OCI-LY1 (cell line): Measurements from ENCODE around the gene KIAA1328.

Experiments
- H2AFZ ChIP-seq: fragments of 200-600 bp; sonication (generic), shearing (Covaris generic); 2 replicates; pipeline ENCODE4 v1.6.0; 2014; ENCODE audit warnings: antibody characterized with exemption, mild to moderate bottlenecking, low read length
- H3F3A ChIP-seq: fragments of 200-600 bp; sonication (generic), shearing (Covaris generic); 2 replicates; pipeline ENCODE4 v1.6.0; 2014; ENCODE audit warnings: mild to moderate bottlenecking, antibody characterized with exemption, low read length, moderate library complexity; ENCODE audit not compliant: insufficient read depth
- H3K27ac ChIP-seq: fragments of 200-600 bp; sonication (generic); 2 replicates; pipeline ENCODE4 v1.5.1; 2014; ENCODE audit warnings: low read length, mixed run types, mild to moderate bottlenecking, low read depth; ENCODE audit not compliant: poor library complexity, severe bottlenecking
- H3K27me3 ChIP-seq: fragments of 200-600 bp; sonication (generic); 2 replicates; pipeline ENCODE4 v1.6.0; 2014; ENCODE audit warnings: antibody characterized with exemption, mild to moderate bottlenecking, low read length, moderate library complexity; ENCODE audit not compliant: insufficient read depth
- H3K36me3 ChIP-seq: fragments of 200-600 bp; sonication (generic); 2 replicates; pipeline ENCODE4 v1.6.1; 2014; ENCODE audit warnings: mild to moderate bottlenecking, antibody characterized with exemption, low read length, moderate library complexity, mixed read lengths; ENCODE audit not compliant: insufficient read depth
- H3K4me1 ChIP-seq: fragments of 200-600 bp; sonication (generic); 2 replicates; pipeline ENCODE4 v1.5.1; 2014; ENCODE audit warnings: mild to moderate bottlenecking, low read length, moderate library complexity; ENCODE audit not compliant: insufficient read depth, severe bottlenecking
- H3K4me2 ChIP-seq: fragments of 200-600 bp; sonication (generic), shearing (Covaris generic); 2 replicates; pipeline ENCODE4 v1.6.1; 2014; ENCODE audit warnings: low read length
- H3K4me3 ChIP-seq: fragments of 200-600 bp; sonication (generic); 2 replicates; pipeline ENCODE4 v1.5.1; 2014; ENCODE audit warnings: low read length, low read depth, mild to moderate bottlenecking, mixed read lengths; ENCODE audit not compliant: poor library complexity, severe bottlenecking
- H3K79me2 ChIP-seq: fragments of 200-600 bp; shearing (Covaris generic); 2 replicates; pipeline ENCODE4 v1.6.1; 2016; ENCODE audit warnings: mixed run types, low read length, mixed read lengths; ENCODE audit not compliant: insufficient read depth
- H3K9ac ChIP-seq: fragments of 200-600 bp; sonication (generic), shearing (Covaris generic); 2 replicates; pipeline ENCODE4 v1.6.1; 2014; ENCODE audit warnings: mild to moderate bottlenecking, low read length, mixed read lengths
- H3K9me2 ChIP-seq: fragments of 200-600 bp; sonication (generic), shearing (Covaris generic); 2 replicates; pipeline ENCODE4 v1.6.1; 2014; ENCODE audit warnings: low read depth, mild to moderate bottlenecking, low read length, mixed read lengths
- H3K9me3 ChIP-seq: fragments of 200-600 bp; shearing (Covaris generic); 2 replicates; pipeline ENCODE4 v1.6.1; 2014; ENCODE audit warnings: low read length, mixed read lengths
- H4K20me1 ChIP-seq: fragments of 200-600 bp; sonication (generic), shearing (Covaris generic); 2 replicates; pipeline ENCODE4 v1.6.0; 2016; ENCODE audit warnings: mild to moderate bottlenecking, low read length; ENCODE audit not compliant: insufficient read depth
- CTCF ChIP-seq: fragments of 200-600 bp; sonication (generic), shearing (Covaris generic); IDR thresholded peaks from 2 replicates; pipeline ENCODE4 v1.5.1; 2017; ENCODE audit warnings: mild to moderate bottlenecking, antibody characterized with exemption, low read length, moderate library complexity, mixed read lengths
- EZH2 ChIP-seq: fragments of 200-600 bp; sonication (generic), shearing (Covaris generic); IDR thresholded peaks from 2 replicates; pipeline ENCODE4 v1.8.0; 2017; ENCODE audit warnings: borderline replicate concordance, mixed run types, mild to moderate bottlenecking, antibody characterized with exemption, low read length, moderate library complexity, mixed read lengths

KIAA1328 gene

DNA sequence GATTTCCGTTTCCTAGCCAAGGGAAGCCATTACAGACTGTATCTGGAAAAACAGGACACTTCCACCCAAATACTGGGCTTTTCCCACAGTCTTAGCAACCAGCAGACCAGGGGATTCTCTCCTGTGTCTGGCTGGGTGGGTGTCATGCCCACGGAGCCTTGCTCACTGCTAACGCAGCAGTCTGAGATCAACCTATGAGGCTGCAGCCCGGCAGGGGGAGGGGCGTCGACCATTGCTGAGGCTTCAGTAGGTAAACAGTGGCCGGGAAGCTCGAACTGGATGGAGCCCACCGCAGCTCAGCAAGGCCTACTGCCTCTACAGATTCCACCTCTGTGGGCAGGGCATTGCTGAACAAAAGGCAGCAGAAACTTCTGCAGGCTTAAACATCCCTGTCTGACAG is 131.1 kb downstream of the KIAA1328 start:
- Histone ChIP-seq H3K4me1 (peaks cover 19% of the 10 kb centered on the region), H4K20me1 (no peaks in the 10 kb centered on the region), H2AFZ (no peak overlapping the region), H3K79me2 (no peaks in the 10 kb centered on the region), H3K4me3 (no peak overlapping the region), H3K36me3 (no peaks in the 10 kb centered on the region), H3K9me2 (no peaks in the 10 kb centered on the region), H3K4me2 (no peak overlapping the region), H3F3A (no peaks in the 10 kb centered on the region), H3K9me3 (no peaks in the 10 kb centered on the region), H3K9ac (no peak overlapping the region), H3K27ac (no peak overlapping the region), H3K27me3 (no peaks in the 10 kb centered on the region)
- no peak for TF ChIP-seq EZH2
- no peak for TF ChIP-seq CTCF

DNA sequence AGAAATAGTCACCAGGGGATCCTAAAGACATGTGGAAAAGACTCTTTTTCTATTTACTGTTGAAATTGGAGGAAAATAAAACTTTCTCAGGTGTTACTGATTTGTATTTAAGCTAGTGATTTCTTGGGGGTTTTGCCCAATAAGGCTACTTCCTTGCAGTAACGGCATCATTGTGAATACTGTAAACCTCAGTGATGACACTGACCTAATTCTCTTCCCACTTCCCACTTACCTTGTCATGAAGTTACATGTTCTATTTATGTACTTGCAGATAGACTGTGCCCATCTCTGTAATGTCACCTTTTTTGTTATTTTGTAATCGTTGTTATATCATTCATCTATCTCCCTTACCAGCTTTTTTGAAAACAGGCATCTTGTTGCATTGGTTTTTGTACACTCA is 134.5 kb downstream of the KIAA1328 start:
- no peak overlapping the region for H3K27ac ChIP-seq
- peaks cover 21% of the 10 kb centered on the region for H3K4me1 ChIP-seq
- no peaks in the 10 kb centered on the region for H3K9me2 ChIP-seq
- H3K4me3 ChIP-seq = no peak overlapping the region
- H3K36me3 ChIP-seq = no peaks in the 10 kb centered on the region
- H3K79me2 ChIP-seq = no peaks in the 10 kb centered on the region
- H4K20me1 ChIP-seq = no peaks in the 10 kb centered on the region
- H3K27me3 ChIP-seq = no peaks in the 10 kb centered on the region
- H2AFZ ChIP-seq = no peak overlapping the region
- no peak overlapping the region for H3K4me2 ChIP-seq
- H3K9me3 ChIP-seq = no peaks in the 10 kb centered on the region
- H3K9ac ChIP-seq = no peak overlapping the region
- no peak for TF ChIP-seq CTCF
- no peak for TF ChIP-seq EZH2
- no peaks in the 10 kb centered on the region for H3F3A ChIP-seq

GRCh38 chr18:36974686-36975085 is 145.8 kb downstream of the KIAA1328 start:
- no peaks in the 10 kb centered on the region for H3K36me3 ChIP-seq

More at GRCh38 chr18:36974686-36975085, 145.8 kb downstream of the KIAA1328 start:
- Histone ChIP-seq H3K79me2 (no peaks in the 10 kb centered on the region), H3K4me1 (no peaks in the 10 kb centered on the region), H3K9ac (no peak overlapping the region), H3K9me3 (no peaks in the 10 kb centered on the region), H3K4me3 (no peak overlapping the region), H4K20me1 (no peaks in the 10 kb centered on the region), H3K4me2 (no peak overlapping the region), H3K9me2 (no peaks in the 10 kb centered on the region), H2AFZ (no peak overlapping the region), H3F3A (no peaks in the 10 kb centered on the region), H3K27ac (no peak overlapping the region), H3K27me3 (no peaks in the 10 kb centered on the region)
- TF ChIP-seq CTCF (no peak), EZH2 (no peak)
